Measurements from ENCODE around the gene PYROXD2. TPM values are rescaled to one million over a fixed set of nuclear protein-coding genes. Genes with fewer than 3 reads are reported as not detected.

Gene PYROXD2
- total and polyA plus RNA-seq, 2 of the 8 experiments (the other 6 are each of a cell fraction or from before 2014, with no cell fraction given): 3.2 to 5.4 TPM

DNA sequence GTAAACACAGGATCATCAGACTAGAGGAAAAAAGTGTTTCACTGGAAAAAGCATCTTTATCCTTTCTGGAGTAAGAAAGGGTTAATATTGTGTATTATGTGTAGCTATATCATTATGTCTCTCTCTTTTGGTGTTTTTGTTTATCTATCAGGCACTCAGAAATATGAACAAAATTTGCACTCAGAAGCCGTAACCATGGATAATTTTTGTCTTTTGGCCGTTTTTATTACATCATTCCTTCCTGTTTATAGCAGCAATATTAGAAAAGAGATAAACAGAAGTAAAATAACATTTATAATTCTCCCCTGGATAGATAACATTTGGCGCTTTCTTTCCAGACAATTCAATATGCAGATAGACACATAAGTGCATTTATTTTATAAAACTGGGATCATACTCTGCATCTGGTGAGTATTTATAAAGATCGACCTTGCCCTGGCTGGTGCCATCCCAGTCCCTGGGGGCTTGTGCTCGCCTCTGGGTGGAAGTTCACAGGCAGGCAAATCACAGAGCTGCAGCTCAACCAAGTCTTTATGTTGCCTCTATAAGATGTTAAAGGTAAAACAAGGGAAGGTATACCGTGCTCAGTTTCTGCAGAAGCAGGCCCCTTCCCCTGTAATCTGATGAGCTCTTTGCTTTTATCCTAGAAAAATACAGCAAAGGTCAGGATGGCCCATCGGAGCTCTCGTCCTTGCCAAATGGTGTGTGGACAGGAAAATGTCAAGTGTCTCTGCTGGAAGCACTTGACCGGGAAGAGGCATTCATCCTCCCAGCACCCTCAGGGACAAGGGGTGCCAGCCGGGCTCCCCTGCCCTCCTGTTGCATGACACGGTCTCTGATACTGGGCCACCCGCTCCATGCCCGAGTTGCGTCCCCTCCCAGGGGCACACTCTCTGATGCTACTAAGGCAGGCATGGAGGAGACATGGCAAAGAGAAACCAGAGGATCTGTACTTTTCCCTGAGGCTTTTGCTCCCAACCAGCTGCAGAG is 43.9 kb downstream of the PYROXD2 start:
- H2AK5ac ChIP-seq (ENCODE audit: low read depth, low read length): no peak overlapping the region

More for the DNA sequence above, 43.9 kb downstream of the PYROXD2 start:
- Histone ChIP-seq H3K79me1 (ENCODE audit: low read depth, low read length) (no peaks in the 10 kb centered on the region), H2BK5ac (ENCODE audit: low read depth, low read length) (no peak overlapping the region), H3K79me2 (ENCODE audit: control insufficient read depth in 1 of 2, insufficient read depth in 2 of 2, low read length in 2 of 2) (no peaks in the 10 kb centered on the region), H4K8ac (ENCODE audit: extremely low read depth, insufficient read depth, low read length) (no peak overlapping the region; the same call in 1 of the 2 replicates), H3K4ac (replicated peaks; ENCODE audit: insufficient read length, low read depth, low read length) (no peak overlapping the region), H3K4me2 (ENCODE audit: insufficient read depth in 1 of 2, low read depth in 2 of 2, low read length in 2 of 2) (no peak overlapping the region), H3K4me1 (replicated peaks in 1 of 4; ENCODE audit: control insufficient read depth in 3 of 4, insufficient read depth in 4 of 4, low read length in 3 of 4) (peaks cover 0 to 3% (median 2%) of the 10 kb centered on the region in 4 experiments; a peak in 2 of 7 replicates), H3K9me3 (ENCODE audit: insufficient read depth in 2 of 2, low read depth in 1 of 2, low read length in 1 of 2) (no peaks in the 10 kb centered on the region), H3K27ac (ENCODE audit: low read depth, low read length) (no peak overlapping the region), H4K91ac (replicated peaks; ENCODE audit: insufficient read length, low read length) (no peak overlapping the region), H3K36me3 (ENCODE audit: control insufficient read depth in 2 of 4, insufficient read depth in 4 of 4, low read length in 3 of 4) (no peaks in the 10 kb centered on the region), H2BK20ac (ENCODE audit: low read length) (no peak overlapping the region), H2BK120ac (replicated peaks; ENCODE audit: low read depth, low read length) (no peak overlapping the region), H4K5ac (ENCODE audit: insufficient read length, low read depth, low read length) (no peak overlapping the region), H3K23me2 (ENCODE audit: low read depth, low read length) (no peaks in the 10 kb centered on the region), H2BK12ac (ENCODE audit: low read depth, low read length) (no peak overlapping the region), H3K9ac (replicated peaks in 1 of 4; ENCODE audit: extremely low read depth in 1 of 4, low read depth in 3 of 4, low read length in 3 of 4) (no peak overlapping the region), H3K27me3 (replicated peaks in 1 of 4; ENCODE audit: control insufficient read depth in 3 of 4, extremely low read depth in 1 of 4, insufficient read depth in 3 of 4, low read length in 3 of 4) (0 out of 7 replicates have a peak, but pooled peaks cover 0 to 3% (median 0%) of the 10 kb centered on the region in 4 experiments), H3K23ac (ENCODE audit: insufficient read length) (no peak overlapping the region), H4K20me1 (replicated peaks in 1 of 2; ENCODE audit: control insufficient read depth in 1 of 2, insufficient read depth in 2 of 2, low read length in 2 of 2) (no peaks in the 10 kb centered on the region), H3K14ac (ENCODE audit: insufficient read length) (no peak overlapping the region), H3K4me3 (ENCODE audit: extremely low read depth in 1 of 4, insufficient read depth in 2 of 4, low read depth in 3 of 4, low read length in 4 of 4) (no peak overlapping the region), H2AFZ (ENCODE audit: low read length) (no peak overlapping the region), H3K18ac (ENCODE audit: extremely low read depth, low read length) (no peak overlapping the region), H2BK15ac (ENCODE audit: low read length) (no peak overlapping the region), H3K56ac (replicated peaks; ENCODE audit: insufficient read length, low read depth, low read length) (no peak overlapping the region)
- 92% methylated on average over 14 of the region's 14 CpGs; no CpG with 5 or more reads in 1 of the 2 experiments for WGBS, 2 experiments (ENCODE audit: extremely low coverage in 1 of 2, insufficient coverage in 1 of 2, insufficient read length in 1 of 2, insufficient replicate concordance in 2 of 2, low coverage in 1 of 2, low lambda C conversion rate in 2 of 2, missing lambda C conversion rate in 1 of 2)
- POLR2A ChIA-PET (ENCODE audit: partially characterized antibody): interaction anchor here (1.4 kb wide), 1 partner anchor 44 kb away, joined by 4 read pairs; the partner anchor contains the start of gene PYROXD2
- TF ChIP-seq RFX5 (IDR thresholded peaks at IDR 0.05; ENCODE audit: borderline replicate concordance, low read depth, low read length): no peak
- TF ChIP-seq KDM5A (IDR thresholded peaks at IDR 0.05; ENCODE audit: low read length): no peak
- no peak for TF ChIP-seq BACH1 (IDR thresholded peaks at IDR 0.05; ENCODE audit: low read length)
- DNase-seq (ENCODE audit: low read depth in 1 of 2, low spot score in 2 of 2): no peak
- FAIRE-seq: no peak
- CTCF ChIA-PET (ENCODE audit: partially characterized antibody): no interaction called here

All from H1 (cell line).